IPS-18c (cell line): Measurements from ENCODE around the gene HSPA4.
"Not testable (repeated sequence)": the region's sequence is repeated elsewhere in the genome, so short reads cannot be mapped to it uniquely, and the experiment has no call there.

Source experiments
- H3K4me3 ChIP-seq: 2 replicates; pipeline ENCODE4 v1.7.0; 2013; ENCODE audit warnings: low read depth, mild to moderate bottlenecking, low read length, moderate library complexity; ENCODE audit not compliant: insufficient read depth
- H3K9me3 ChIP-seq: one replicate; pipeline ENCODE4 v1.6.1; 2013; ENCODE audit warnings: mild to moderate bottlenecking, low read length, moderate library complexity; ENCODE audit not compliant: control insufficient read depth, insufficient read depth

The HSPA4 gene

DNA sequence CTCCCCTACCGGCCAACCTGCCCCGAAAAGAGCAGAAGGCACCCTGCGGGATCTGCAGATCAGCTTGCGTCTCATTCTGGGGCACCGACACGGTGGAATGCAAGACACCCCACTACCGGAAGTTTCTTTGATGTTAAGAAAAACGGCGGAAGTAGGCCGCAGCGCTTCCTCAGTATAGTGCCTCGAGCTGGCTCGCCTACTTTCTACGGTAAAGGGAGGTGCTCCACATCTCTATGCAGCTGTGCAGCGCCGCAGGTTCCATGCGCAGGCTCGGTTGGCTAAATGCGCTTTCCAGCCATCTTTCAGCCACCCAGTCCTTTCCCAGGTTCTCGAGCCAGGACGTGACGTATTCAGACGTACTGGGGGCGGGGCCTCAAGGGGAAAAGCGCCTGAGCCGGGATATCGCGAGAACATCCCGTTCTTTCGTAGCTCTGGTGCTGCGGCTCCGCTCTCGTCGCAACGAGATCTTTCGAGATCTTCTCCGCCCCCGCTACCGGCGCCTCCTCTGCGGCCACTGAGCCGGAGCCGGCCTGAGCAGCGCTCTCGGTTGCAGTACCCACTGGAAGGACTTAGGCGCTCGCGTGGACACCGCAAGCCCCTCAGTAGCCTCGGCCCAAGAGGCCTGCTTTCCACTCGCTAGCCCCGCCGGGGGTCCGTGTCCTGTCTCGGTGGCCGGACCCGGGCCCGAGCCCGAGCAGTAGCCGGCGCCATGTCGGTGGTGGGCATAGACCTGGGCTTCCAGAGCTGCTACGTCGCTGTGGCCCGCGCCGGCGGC is at the start of gene HSPA4:
HSPA4 (plus strand) TSS at position 472 of the 775 bp plus-strand sequence; CDS start at position 710, 238 bp downstream.
- peak within 1 kb of the TSS; percentile 96 for H3K4me3 ChIP-seq
- no peaks in the 10 kb centered on the region for H3K9me3 ChIP-seq

DNA sequence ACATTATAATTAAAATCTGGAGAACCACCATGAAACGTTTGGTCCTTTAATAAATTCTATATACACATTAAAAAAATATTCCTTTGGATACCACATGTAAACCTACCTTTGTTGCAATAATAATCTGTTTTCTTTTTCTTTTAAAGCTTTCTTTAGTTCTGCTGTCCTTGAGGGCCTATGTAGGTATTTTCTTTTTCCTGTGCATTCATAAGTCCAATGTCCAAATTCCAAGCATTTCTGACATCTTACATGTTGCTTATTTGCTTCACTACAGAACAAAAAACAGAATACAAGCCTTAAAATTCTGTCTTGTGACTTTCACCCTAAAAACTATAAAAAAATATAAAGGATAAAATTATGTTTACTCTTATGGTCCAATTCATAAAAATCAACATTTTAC is 45.2 kb upstream of the HSPA4 start:
- H3K9me3 ChIP-seq = peaks cover 2% of the 10 kb centered on the region
- no peak overlapping the region for H3K4me3 ChIP-seq

DNA sequence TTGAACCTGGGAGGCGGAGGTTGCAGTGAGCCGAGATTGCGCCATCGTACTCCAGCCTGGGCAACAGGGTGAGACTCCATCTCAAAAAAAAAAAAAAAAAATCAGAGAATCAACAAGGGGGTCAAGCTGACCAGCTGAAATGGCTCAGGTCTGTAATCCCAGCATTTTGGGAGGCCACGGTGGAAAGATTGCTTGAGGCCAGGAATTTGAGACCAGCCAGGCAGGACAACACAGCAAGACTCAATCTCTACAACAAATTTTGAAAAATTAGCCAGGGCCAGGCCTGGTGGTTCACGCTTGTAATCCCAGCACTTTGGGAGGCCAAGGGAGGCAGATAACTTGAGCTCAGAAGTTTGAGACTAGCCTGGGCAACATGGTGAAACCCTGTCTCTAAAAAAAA is 43.4 kb upstream of the HSPA4 start:
- not testable (repeated sequence) for H3K4me3 ChIP-seq, H3K9me3 ChIP-seq

DNA sequence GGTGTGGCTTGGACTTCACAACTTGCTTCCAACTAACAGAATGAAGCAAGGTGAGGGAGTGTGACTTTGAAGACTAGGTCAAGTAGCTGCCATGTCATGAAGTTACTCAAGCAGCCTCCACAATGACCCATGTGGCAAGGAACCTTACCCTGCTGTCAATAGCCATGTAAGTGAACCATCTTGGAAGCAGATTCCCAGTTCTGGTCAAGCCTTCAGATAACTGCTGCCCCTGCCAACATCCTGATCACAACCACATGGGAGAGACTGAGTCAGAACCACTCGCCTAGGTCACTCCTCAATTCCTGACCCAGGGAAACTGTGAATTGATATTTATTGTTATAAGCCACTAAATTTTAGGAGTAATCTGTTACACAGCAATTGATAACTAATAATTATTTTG is 36.3 kb upstream of the HSPA4 start:
- Histone ChIP-seq H3K9me3 (no peaks in the 10 kb centered on the region), H3K4me3 (no peak overlapping the region)

DNA sequence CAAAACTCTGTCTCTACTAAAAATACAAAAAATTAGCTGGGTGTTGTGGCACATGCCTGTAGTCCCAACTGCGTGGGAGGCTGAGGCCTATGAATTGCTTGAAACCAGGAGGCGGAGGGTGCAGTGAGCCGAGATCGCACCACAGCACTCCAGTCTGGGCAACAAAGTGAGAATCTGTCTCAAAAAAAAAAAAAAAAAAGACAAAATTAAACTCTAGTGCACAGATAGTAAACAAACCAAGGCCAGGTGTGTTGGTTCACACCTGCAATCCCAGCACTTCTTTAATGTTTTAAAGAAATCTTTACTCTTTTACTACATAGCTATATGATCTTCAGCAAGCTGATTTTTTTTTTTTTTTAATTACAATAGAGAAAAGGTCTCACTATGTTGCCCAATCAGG is 33.8 kb upstream of the HSPA4 start:
- H3K4me3 ChIP-seq = no peak overlapping the region

DNA sequence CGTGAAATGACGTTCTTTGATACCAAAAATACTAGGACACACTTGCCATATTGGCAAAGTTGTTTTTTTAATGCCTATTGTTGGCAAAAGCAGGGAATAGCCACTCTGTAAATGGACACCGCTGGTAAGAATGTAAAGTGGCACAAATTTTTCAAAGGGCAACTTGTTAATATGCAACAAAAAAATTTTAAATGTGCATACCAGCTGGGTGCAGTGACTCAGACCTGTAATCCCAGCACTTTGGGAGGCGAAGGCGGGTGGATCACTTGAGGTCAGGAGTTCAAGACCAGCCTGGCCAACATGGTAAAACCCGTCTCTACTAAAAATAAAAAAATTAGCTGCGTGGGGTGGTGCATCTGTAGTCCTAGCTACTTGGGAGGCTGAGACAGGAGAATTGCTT is 32.3 kb upstream of the HSPA4 start:
- not testable (repeated sequence) for H3K4me3 ChIP-seq, H3K9me3 ChIP-seq

More for the DNA sequence above, 33.8 kb upstream of the HSPA4 start:
- no peaks in the 10 kb centered on the region for H3K9me3 ChIP-seq

DNA sequence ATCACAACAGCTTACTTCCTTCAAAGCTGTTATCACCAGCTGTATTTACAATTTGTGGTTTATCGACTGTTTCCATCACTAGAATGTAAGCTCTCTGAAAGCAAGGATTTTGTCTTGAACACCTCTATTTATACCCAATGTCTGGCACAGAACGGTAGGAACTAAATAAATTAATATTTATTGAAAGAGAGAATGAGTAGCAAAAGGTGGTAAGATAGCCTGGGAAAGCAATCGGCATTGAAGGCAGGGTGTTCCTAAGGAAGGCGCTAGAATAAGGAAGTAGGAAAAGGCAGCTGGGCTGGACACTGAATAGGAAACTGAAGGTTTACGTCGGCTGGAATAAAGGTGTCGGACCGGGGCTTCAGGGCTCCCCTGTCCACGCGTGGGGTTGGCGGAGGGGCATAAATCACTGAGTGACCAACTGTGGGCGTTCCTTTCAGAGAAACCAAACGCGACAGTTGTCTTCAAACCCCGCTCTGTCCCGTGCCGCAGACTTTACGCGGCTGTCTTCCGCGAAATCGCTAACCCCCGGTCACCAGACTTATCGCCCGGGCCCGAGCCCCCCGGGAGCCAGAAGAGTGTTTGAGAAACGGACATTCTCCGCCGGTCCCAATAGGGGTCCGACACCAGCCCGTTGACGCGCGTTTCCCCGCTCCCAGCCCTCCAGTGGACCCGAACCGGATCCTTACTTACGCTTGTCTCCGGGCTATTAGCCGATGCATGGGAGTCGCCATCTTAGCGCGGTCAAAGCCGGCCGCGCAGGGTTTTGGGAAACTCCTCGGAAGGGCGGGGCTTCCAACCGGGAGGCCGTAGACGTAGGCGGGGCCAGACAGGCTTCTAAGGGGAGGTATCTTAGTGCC is 25.8 kb upstream of the HSPA4 start, which contains the start of gene ZCCHC10:
ZCCHC10 (minus strand) TSS at position 746 of the 860 bp plus-strand sequence; CDS start at position 734, 12 bp downstream.
- H3K9me3 ChIP-seq = no peaks in the 10 kb centered on the region
- H3K4me3 ChIP-seq = peak within 1 kb of the TSS; percentile 96

DNA sequence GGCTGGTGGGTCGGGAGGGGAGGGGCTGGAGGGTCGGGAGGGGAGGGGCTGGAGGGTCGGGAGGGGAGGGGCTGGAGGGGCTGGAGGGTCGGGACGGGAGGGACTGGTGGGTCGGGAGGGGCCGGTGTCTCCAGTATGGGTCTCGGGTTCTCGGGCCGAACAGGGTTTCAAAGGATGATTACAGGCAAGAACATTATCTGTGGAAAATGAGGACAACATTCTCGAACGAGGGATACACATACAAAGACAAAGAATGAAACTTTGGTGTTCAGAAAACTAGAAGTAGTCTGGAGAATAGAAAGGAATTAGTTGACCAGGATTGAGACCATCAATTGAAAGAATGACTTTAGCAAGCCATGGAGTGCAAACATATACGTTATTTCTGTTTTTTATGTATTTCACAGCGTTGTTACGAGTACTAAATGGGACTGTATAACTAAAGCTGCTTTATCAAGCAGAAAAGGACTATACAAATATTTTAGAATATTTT is 25.1 kb upstream of the HSPA4 start:
- H3K9me3 ChIP-seq = no peaks in the 10 kb centered on the region
- H3K4me3 ChIP-seq = no peak overlapping the region; the same call in 1 of the 2 replicates

DNA sequence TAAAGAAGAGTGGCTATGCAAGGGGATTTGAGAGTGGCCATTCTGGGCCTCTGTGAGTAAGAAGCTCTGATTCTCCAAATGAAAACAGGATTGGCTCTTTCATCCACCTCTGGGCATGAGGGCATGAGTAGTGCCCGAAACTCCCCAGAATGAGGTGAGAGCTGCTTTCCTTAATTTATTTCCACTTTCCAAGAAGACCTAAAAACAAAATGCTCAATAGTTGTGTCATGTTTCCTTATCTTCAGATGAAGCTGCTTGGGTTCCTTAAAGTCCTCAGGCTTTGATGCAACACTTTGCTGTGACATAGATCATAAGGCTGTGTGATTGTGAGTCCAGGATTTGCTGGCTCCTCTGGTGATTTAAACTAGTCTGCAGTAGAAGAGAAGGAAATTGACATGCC is 22.4 kb upstream of the HSPA4 start:
- no peaks in the 10 kb centered on the region for H3K9me3 ChIP-seq
- no peak overlapping the region for H3K4me3 ChIP-seq

DNA sequence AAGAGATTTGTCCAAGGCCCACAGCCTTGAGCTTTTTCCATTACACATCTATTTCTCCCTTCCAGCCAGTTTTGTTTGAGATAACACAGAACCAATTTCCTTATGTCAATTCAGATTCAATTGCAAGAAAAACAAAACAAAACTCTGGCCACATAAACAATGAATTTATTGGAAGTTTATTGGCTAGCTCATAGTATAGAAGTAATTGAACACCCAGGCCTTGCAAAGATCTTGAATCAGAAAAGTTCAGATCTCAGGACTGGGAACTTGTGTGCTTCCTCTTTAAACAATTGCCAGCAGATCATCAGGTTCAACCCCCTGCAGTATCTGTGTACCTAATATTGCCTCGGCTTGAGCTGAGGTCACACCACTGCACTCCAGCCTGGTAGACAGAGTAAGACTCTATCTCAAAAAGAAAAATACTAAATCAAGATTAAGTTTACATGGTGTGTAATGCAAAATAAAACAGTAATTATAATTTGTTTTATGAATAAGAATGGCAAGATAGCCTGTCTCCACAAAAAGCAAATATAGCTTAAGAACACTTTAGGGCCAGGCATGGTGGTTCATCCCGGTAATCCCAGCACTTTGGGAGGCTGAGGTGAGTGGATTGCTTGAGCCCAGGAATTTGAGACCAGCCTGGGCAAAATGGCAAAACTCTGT is 21.3 kb upstream of the HSPA4 start:
- no peak overlapping the region for H3K4me3 ChIP-seq
- no peaks in the 10 kb centered on the region for H3K9me3 ChIP-seq

DNA sequence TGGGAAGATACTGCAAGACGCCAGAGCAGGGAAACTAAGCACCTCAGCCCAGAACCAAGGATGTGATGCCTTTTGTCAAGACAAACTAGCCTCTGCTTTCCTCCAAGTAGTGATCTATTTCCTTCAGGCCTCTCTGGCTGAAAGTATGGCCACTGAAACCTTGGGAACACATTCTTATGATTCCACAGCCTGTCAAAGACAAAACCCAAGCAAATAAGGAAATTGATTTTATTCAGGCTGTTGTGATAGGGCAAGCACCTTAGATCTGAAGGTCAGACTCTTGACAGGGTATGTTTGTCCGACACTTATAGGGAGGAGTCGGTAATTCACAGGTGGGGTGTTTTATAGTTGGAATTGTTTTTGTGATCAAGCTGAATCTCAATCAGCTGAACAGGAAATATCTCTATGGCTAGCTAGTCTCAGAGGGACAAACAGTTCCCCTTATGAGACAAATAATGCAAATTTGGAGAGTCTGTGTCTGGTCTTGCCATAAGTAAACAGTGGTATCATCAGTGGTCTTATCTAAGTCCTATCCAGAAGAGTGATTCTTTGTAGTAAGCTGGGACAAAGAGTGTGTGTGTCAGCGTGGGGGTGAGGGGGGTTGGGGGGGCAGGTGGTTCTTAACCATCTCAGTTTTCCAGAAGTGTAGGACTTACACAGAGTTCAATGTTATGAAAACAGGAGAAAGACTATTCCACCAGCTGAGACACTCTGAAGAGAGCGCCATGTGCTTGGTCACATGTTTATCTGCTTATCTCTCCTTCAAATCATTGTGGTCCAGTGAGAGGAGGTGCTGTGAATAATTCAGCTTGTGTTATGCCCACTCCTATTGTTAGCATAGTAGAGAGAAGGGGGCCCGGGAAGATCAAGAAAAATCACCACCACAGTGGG is 18.7 kb upstream of the HSPA4 start:
- no peaks in the 10 kb centered on the region for H3K9me3 ChIP-seq
- no peak overlapping the region for H3K4me3 ChIP-seq

DNA sequence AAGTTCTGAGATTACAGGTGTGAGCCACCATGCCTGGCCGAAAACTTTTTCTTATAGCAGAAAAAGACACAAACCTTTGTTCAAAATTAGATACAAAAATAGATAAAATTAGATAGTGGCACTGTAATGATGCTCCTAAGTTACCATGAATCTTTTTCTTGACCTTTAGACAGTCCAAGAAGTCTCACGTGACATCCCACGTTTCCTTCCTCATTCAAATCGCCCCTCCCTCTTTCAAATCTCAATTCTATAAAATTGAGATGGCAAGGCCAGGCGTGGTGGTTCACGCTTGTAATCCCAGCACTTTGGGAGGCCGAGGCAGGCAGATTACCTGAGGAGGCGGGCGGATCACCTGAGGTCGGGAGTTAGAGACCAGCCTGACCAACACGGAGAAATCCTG is 17.7 kb upstream of the HSPA4 start:
- no peaks in the 10 kb centered on the region for H3K9me3 ChIP-seq
- H3K4me3 ChIP-seq = no peak overlapping the region

DNA sequence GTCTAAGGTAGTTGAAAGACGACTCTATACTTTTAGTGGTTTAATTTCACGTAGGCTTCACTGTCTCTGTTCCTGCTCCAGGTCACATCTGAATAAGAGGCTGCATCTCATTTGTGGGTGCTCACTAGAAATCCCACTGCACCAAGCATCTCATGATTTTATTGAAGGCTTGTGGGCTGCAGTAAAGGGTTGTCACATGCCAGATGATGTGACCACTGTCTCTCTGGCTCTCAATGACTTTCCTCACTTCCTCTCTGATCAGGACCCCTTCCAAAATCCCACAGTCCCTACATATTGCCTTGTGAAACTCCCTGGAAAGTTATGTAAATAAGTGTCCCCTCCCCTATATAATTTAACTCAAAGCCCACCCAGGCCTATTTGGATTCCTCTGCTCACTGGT is 16.6 kb upstream of the HSPA4 start:
- Histone ChIP-seq H3K4me3 (no peak overlapping the region), H3K9me3 (no peaks in the 10 kb centered on the region)

DNA sequence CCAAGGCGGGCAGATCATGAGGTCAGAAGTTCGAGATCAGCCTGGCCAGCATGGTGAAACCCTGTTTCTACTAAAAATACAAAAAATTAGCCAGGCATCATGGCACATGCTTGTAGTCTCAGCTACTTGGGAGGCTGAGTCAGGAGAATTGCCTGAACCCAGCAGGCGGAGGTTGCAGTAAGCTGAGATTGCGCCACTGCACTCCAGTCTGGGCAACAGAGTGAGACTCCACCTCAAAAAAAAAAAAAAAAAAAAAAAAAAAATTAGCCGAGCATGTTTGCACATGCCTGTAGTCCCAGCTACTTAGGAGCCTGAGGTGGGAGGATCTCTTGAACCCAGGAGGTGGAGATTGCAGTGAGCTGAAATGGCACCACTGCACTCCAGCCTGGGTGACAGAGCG is 15.1 kb upstream of the HSPA4 start:
- not testable (repeated sequence) for H3K9me3 ChIP-seq, H3K4me3 ChIP-seq

DNA sequence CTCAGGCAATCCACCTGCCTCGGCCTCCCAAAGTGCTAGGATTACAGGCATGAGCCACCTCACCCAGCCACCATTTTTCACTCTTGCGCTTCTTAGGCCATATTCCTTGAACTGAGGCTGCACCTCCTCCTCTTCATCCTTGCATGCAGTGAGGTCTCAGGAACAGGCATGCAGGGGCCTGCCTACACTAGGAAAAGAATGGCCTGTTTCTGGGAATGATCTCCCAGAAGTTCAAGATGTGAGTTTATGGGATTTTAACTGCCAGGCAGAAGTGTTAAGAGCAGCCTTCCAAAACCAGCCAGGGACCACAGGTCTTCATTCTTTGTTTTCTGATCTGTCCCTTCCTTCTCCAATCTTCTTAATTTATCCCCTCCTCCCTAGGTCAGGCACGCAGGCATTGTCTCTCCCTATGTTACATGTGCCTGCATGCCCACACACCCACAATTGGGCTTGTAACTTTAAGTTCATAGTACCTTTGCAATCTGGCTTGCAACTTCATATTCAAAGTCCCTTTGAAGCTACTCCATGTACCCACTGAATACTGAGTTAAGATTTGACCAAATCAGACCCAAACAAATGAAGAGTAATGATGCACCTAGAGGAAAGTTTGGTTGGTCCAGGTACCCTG is 10.5 kb upstream of the HSPA4 start:
- peaks cover 2% of the 10 kb centered on the region for H3K9me3 ChIP-seq
- H3K4me3 ChIP-seq = no peak overlapping the region

DNA sequence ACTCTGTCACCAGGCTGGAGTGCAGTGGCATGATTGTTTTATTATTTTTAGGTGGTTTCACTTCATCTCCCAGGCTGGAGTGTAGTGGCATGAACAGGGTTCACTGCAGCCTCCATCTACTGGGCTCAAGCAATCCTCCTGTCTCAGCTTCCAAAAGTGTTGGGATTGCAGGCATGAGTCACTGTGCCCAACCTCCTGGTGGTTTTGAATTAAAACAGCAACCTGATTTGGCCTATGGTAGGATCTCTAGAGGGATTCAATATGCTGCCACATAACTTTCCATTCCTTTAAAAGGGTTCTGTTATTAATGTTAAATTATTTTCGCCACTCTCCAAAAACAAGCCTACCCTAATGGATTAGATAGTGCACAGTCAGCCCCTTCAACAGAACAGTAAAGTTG is 9.9 kb upstream of the HSPA4 start:
- H3K9me3 ChIP-seq = peaks cover 2% of the 10 kb centered on the region
- no peak overlapping the region for H3K4me3 ChIP-seq
